IPS-18a (cell line): ENCODE results near the gene RFXAP.
A peak's percentile ranks its signal among the peaks of the same experiment; 100 is the strongest.
"Not testable (repeated sequence)": the region's sequence is repeated elsewhere in the genome, so short reads cannot be mapped to it uniquely, and the experiment has no call there.

Experiments used
- H3K27ac ChIP-seq: one replicate; pipeline ENCODE4 v1.5.1; 2013; ENCODE audit warnings: low read length
- H3K27me3 ChIP-seq: one replicate; pipeline ENCODE4 v1.6.1; 2013; ENCODE audit warnings: mild to moderate bottlenecking, low read length; ENCODE audit not compliant: control insufficient read depth, insufficient read depth
- H3K36me3 ChIP-seq: one replicate; pipeline ENCODE4 v1.6.1; 2013; ENCODE audit warnings: low read depth, low read length; ENCODE audit not compliant: control insufficient read depth
- H3K4me1 ChIP-seq: one replicate; pipeline ENCODE4 v1.6.1; 2013; ENCODE audit warnings: low read depth, low read length; ENCODE audit not compliant: control insufficient read depth
- H3K4me3 ChIP-seq: one replicate; pipeline ENCODE4 v1.5.1; 2013; ENCODE audit warnings: low read length
- H3K9ac ChIP-seq: one replicate; pipeline ENCODE4 v1.6.1; 2013; ENCODE audit warnings: mild to moderate bottlenecking, low read length, moderate library complexity
- H3K9me3 ChIP-seq: one replicate; pipeline ENCODE4 v1.6.1; 2013; ENCODE audit warnings: low read depth, low read length; ENCODE audit not compliant: control insufficient read depth

RFXAP gene, protein sequence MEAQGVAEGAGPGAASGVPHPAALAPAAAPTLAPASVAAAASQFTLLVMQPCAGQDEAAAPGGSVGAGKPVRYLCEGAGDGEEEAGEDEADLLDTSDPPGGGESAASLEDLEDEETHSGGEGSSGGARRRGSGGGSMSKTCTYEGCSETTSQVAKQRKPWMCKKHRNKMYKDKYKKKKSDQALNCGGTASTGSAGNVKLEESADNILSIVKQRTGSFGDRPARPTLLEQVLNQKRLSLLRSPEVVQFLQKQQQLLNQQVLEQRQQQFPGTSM

GRCh38 chr13:36818804-36819738 lies at the start of gene RFXAP:
RFXAP (plus strand) TSS chr13:36819222; CDS start chr13:36819358, 136 bp downstream.
- H3K4me1 ChIP-seq, result peaks cover 12% of the 10 kb centered on the region
- peak within 1 kb of the TSS; percentile 51 for H3K9ac ChIP-seq
- no peaks in the 10 kb centered on the region for H3K36me3 ChIP-seq
- H3K9me3 ChIP-seq, result no peaks in the 10 kb centered on the region
- no peak within 1 kb of the TSS for H3K27ac ChIP-seq
- H3K4me3 ChIP-seq, result peak within 1 kb of the TSS; percentile 61
- peaks cover 9% of the 10 kb centered on the region for H3K27me3 ChIP-seq

DNA sequence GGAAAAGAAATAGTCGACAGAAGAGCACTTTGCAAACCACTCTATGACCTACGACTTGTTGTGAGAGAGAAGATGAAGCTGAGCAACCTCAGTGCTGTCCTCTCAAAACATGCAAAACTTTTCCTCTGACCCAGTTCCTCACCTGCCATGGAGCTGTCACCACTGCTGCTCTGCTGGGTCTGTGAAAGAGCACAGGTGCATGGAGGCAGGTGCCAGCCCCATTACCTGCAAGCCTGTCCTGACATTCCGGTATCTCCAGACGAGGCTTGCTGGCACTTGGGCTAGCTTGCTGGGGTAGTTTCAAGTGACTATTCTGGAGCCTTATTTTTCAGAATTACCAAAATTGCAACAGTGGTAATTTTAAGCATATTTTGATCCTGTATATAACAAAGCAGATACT lies 49.5 kb upstream of the RFXAP start:
- Histone ChIP-seq H3K9me3 (no peaks in the 10 kb centered on the region), H3K9ac (no peak overlapping the region), H3K27ac (no peak overlapping the region), H3K27me3 (no peaks in the 10 kb centered on the region), H3K4me3 (no peak overlapping the region), H3K4me1 (peaks cover 4% of the 10 kb centered on the region), H3K36me3 (no peaks in the 10 kb centered on the region)

DNA sequence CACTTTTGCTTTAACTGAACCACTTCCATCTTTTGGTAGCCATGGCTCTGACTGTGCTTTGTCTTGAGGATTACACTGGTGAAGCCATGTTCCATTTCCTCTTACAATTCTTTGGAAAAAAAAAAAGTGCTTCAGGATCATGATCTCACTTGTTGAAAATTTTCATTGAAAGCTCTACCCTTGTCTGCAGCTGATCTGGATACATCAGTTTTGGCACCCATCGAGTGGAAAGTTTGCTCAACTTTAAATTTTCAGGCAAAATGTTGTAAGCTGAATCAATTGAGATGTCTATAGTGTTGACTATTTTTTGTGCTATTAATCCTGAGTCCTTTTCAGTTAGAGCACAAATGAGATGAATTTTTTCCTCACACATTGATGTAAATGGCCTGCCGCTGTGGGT lies 48.3 kb upstream of the RFXAP start:
- H3K27ac ChIP-seq, result no peak overlapping the region
- H3K36me3 ChIP-seq, result no peaks in the 10 kb centered on the region
- no peak overlapping the region for H3K9ac ChIP-seq
- no peak overlapping the region for H3K4me3 ChIP-seq
- peaks cover 4% of the 10 kb centered on the region for H3K4me1 ChIP-seq
- H3K9me3 ChIP-seq, result no peaks in the 10 kb centered on the region
- H3K27me3 ChIP-seq, result no peaks in the 10 kb centered on the region

- no peak overlapping the region for H3K4me3 ChIP-seq
- H3K27ac ChIP-seq, result no peak overlapping the region
- H3K9me3 ChIP-seq, result no peaks in the 10 kb centered on the region
- H3K27me3 ChIP-seq, result no peaks in the 10 kb centered on the region
- no peaks in the 10 kb centered on the region for H3K36me3 ChIP-seq
- H3K9ac ChIP-seq, result no peak overlapping the region
- peaks cover 9% of the 10 kb centered on the region for H3K4me1 ChIP-seq
These were observed 46.2 kb upstream of the RFXAP start for GRCh38 chr13:36772853-36773252.

- Histone ChIP-seq H3K36me3 (no peaks in the 10 kb centered on the region), H3K9ac (no peak overlapping the region)
These were observed 44.1 kb upstream of the RFXAP start for GRCh38 chr13:36774931-36775330.

GRCh38 chr13:36776175-36776574 lies 42.8 kb upstream of the RFXAP start:
- Histone ChIP-seq H3K9ac (no peak overlapping the region), H3K27me3 (no peaks in the 10 kb centered on the region), H3K36me3 (no peaks in the 10 kb centered on the region), H3K9me3 (no peaks in the 10 kb centered on the region), H3K27ac (no peak overlapping the region), H3K4me3 (no peak overlapping the region), H3K4me1 (peaks cover 21% of the 10 kb centered on the region)

More at GRCh38 chr13:36774931-36775330, 44.1 kb upstream of the RFXAP start:
- Histone ChIP-seq H3K4me1 (peaks cover 21% of the 10 kb centered on the region), H3K4me3 (no peak overlapping the region), H3K27me3 (no peaks in the 10 kb centered on the region), H3K27ac (no peak overlapping the region), H3K9me3 (no peaks in the 10 kb centered on the region)

- Histone ChIP-seq H3K9me3 (no peaks in the 10 kb centered on the region), H3K4me3 (peak overlapping the region; percentile 32), H3K9ac (no peak overlapping the region), H3K27ac (peak overlapping the region; percentile 44), H3K27me3 (no peaks in the 10 kb centered on the region), H3K36me3 (no peaks in the 10 kb centered on the region), H3K4me1 (peaks cover 21% of the 10 kb centered on the region)
These were observed 40.8 kb upstream of the RFXAP start for GRCh38 chr13:36778083-36778671.

- H3K36me3 ChIP-seq, result no peaks in the 10 kb centered on the region
- H3K27ac ChIP-seq, result no peak overlapping the region
- H3K4me3 ChIP-seq, result no peak overlapping the region
- no peaks in the 10 kb centered on the region for H3K9me3 ChIP-seq
- no peak overlapping the region for H3K9ac ChIP-seq
- H3K27me3 ChIP-seq, result no peaks in the 10 kb centered on the region
- peaks cover 13% of the 10 kb centered on the region for H3K4me1 ChIP-seq
These were observed 35.1 kb upstream of the RFXAP start for GRCh38 chr13:36783890-36784289.

- H3K4me3 ChIP-seq, H3K27ac ChIP-seq, H3K27me3 ChIP-seq, H3K9me3 ChIP-seq, H3K36me3 ChIP-seq, H3K9ac ChIP-seq: not testable (repeated sequence)
- H3K4me1 ChIP-seq, result peaks cover 10% of the 10 kb centered on the region
These were observed 32.8 kb upstream of the RFXAP start for GRCh38 chr13:36786175-36786574.

- no peaks in the 10 kb centered on the region for H3K36me3 ChIP-seq
- no peak overlapping the region for H3K4me3 ChIP-seq
- H3K9ac ChIP-seq, result no peak overlapping the region
- H3K27me3 ChIP-seq, result no peaks in the 10 kb centered on the region
- no peaks in the 10 kb centered on the region for H3K9me3 ChIP-seq
- H3K27ac ChIP-seq, result no peak overlapping the region
- peaks cover 10% of the 10 kb centered on the region for H3K4me1 ChIP-seq
These were observed 31.8 kb upstream of the RFXAP start for GRCh38 chr13:36787181-36787580.

GRCh38 chr13:36788276-36788675 lies 30.7 kb upstream of the RFXAP start:
- peaks cover 10% of the 10 kb centered on the region for H3K4me1 ChIP-seq
- no peaks in the 10 kb centered on the region for H3K36me3 ChIP-seq
- H3K27me3 ChIP-seq, result no peaks in the 10 kb centered on the region
- no peak overlapping the region for H3K9ac ChIP-seq
- no peaks in the 10 kb centered on the region for H3K9me3 ChIP-seq
- no peak overlapping the region for H3K27ac ChIP-seq
- H3K4me3 ChIP-seq, result no peak overlapping the region
